Tibial nerve (tissue), 4 donors: ENCODE data around the gene COL6A3. TPM values are rescaled to one million over a fixed set of nuclear protein-coding genes. Genes with fewer than 3 reads are reported as not detected.

ENCODE experiments used
- DNase-seq, 2 donors: peaks; one replicate each; pipeline ENCODE4 v3.0.0-alpha.2; 2019; ENCODE audit warnings: low spot score in 2 of 2
- H3K27ac ChIP-seq, 4 donors: fragments of 200-600 bp; sonication (generic) in 3 of 4; one replicate each; pipeline ENCODE4 v1.5.1; 2017 to 2019; ENCODE audit warnings: mild to moderate bottlenecking in 1 of 4
- H3K27me3 ChIP-seq, 2 donors: fragments of 200-600 bp; sonication (generic) in 1 of 2; one replicate each; pipeline versions ENCODE4 v1.5.1 to v1.6.0; 2017 to 2019
- H3K36me3 ChIP-seq, 3 donors: fragments of 200-600 bp; sonication (generic); one replicate each; pipeline ENCODE4 v1.5.1; 2018 to 2019
- H3K4me1 ChIP-seq, 4 donors: fragments of 200-600 bp; sonication (generic) in 3 of 4; one replicate each; pipeline ENCODE4 v1.5.1; 2017 to 2019
- H3K4me3 ChIP-seq, 4 donors: fragments of 200-600 bp; sonication (generic) in 3 of 4; one replicate each; pipeline ENCODE4 v1.5.1; 2017 to 2019; ENCODE audit warnings: mild to moderate bottlenecking in 1 of 4, moderate library complexity in 1 of 4
- H3K9me3 ChIP-seq, 4 donors: fragments of 200-600 bp; sonication (generic) in 3 of 4; one replicate each; pipeline ENCODE4 v1.5.1; 2017 to 2019
- CTCF ChIP-seq, 5 experiments: fragments of 200-600 bp in 3 of 5; fragments of 450-650 bp in 2 of 5; sonication (generic) in 3 of 5; IDR thresholded peaks; one replicate each; pipeline ENCODE4 v1.5.1; 2016 to 2019; ENCODE audit warnings: antibody characterized with exemption in 5 of 5, mild to moderate bottlenecking in 3 of 5, moderate library complexity in 2 of 5
- EP300 ChIP-seq, 2 donors: sonication (generic); formaldehyde crosslinking; IDR thresholded peaks; one replicate each; pipeline ENCODE4 v1.6.1; 2017; ENCODE audit warnings: antibody characterized with exemption in 2 of 2, mild to moderate bottlenecking in 1 of 2
- POLR2A ChIP-seq, 2 donors: fragments of 450-650 bp; IDR thresholded peaks; one replicate each; pipeline ENCODE4 v1.6.1; 2017; ENCODE audit warnings: antibody characterized with exemption in 2 of 2, mild to moderate bottlenecking in 2 of 2, moderate library complexity in 2 of 2
- WGBS, 2 donors: methylation state at CpG; one replicate each; pipeline ENCODE4 v1.1.5; 2018; 5-methylcytosine and 5-hydroxymethylcytosine counted together
- total RNA-seq, 4 donors: library from RNA; depleted of rRNA; stranded (reverse); fragments of >200 nt; gene quantifications; one replicate each; pipeline ENCODE4 v1.1.0, GENCODE V29; 2016

COL6A3 gene
- total RNA-seq, 4 donors from 2014 or later = 228 to 558 (median 364) TPM

GRCh38 chr2:237297421-237298150 is 116.4 kb downstream of the COL6A3 start:
- Histone ChIP-seq H3K4me1 (peaks cover 0 to 28% (median 0%) of the 10 kb centered on the region in 4 donors), H3K9me3 (peaks cover 0 to 4% (median 1%) of the 10 kb centered on the region in 4 donors), H3K27me3 (no peaks in the 10 kb centered on the region), H3K27ac (peak overlapping the region in 2 of 4 donors; percentile 20 to 77), H3K36me3 (no peaks in the 10 kb centered on the region), H3K4me3 (no peak overlapping the region)
- WGBS, 2 donors = 69 to 74% methylated on average over 6 of the region's 6 CpGs
- no peak for DNase-seq
- TF ChIP-seq EP300 (IDR thresholded peaks at IDR 0.05) = no peak
- TF ChIP-seq CTCF (IDR thresholded peaks at IDR 0.05) = no peak
- TF ChIP-seq POLR2A (IDR thresholded peaks at IDR 0.05) = no peak

DNA sequence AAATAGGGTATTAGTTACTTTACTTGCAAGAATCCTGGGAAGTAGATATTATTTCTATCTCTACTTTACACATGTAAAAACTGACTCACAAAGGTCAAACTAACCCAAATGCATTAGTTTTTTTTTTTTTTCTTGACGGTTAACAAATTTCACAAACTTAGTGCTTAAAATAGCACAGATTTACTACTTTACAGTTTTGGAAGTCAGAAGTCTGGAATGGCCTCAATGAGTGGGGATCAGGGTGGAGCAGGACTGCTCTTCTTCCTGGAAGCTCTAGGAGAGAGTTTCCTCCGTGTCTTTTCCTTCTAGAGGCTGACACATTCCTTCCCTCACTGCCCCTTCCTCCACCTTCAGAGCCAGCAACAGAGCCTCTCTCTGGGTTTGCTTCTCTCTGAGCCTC is 117.2 kb downstream of the COL6A3 start:
- TF ChIP-seq EP300 (IDR thresholded peaks at IDR 0.05) (no peak), POLR2A (IDR thresholded peaks at IDR 0.05) (no peak), CTCF (IDR thresholded peaks at IDR 0.05) (no peak)
- H3K27me3 ChIP-seq = no peaks in the 10 kb centered on the region
- WGBS, 2 donors = 23 to 32% methylated on average over 2 of the region's 2 CpGs
- no peaks in the 10 kb centered on the region for H3K36me3 ChIP-seq
- H3K4me1 ChIP-seq = peaks cover 0 to 34% (median 1%) of the 10 kb centered on the region in 4 donors
- no peak for DNase-seq
- H3K27ac ChIP-seq = peak overlapping the region in 2 of 4 donors; percentile 20 to 77
- peaks cover 0 to 6% (median 1%) of the 10 kb centered on the region in 4 donors for H3K9me3 ChIP-seq
- H3K4me3 ChIP-seq = no peak overlapping the region

DNA sequence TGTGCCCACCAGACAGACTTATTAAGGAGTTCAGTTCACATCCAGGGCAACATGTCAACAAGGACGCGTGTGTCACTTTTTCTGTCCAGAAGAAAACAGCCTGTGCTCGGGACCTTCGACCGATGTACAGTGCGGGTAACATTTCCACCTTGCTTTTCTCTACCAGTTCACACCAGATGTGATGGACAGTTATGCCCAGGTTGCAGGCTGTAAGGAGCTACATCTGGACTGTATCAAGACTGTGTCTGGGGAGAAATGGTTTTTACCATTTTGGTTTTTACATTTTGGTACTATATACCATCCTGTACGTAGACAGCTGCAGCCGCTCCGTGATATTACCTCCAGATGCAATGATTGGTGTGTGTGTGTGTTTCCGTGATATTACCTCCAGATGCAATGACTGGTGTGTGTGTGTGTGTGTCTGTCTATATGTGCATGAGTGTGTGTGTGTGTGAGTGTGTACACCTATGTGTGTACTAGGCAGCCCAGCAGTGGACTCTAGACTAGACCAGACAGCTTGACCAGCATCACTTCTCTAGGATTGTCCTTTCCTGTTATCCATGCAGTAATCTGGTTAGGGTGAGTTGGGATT is 118.0 kb downstream of the COL6A3 start:
- TF ChIP-seq EP300 (IDR thresholded peaks at IDR 0.05) = no peak
- TF ChIP-seq CTCF (IDR thresholded peaks at IDR 0.05) = no peak
- no peak for TF ChIP-seq POLR2A (IDR thresholded peaks at IDR 0.05)
- peaks cover 0 to 41% (median 5%) of the 10 kb centered on the region in 4 donors for H3K4me1 ChIP-seq

GRCh38 chr2:237294460-237294859 is 119.5 kb downstream of the COL6A3 start:
- 97 to 100% methylated on average over 1 of the region's 1 CpG for WGBS, 2 donors
- TF ChIP-seq POLR2A (IDR thresholded peaks at IDR 0.05) (no peak), EP300 (IDR thresholded peaks at IDR 0.05) (no peak), CTCF (IDR thresholded peaks at IDR 0.05) (no peak)

More for the DNA sequence above, 118.0 kb downstream of the COL6A3 start:
- no peak for DNase-seq
- peaks cover 0 to 6% (median 1%) of the 10 kb centered on the region in 4 donors for H3K9me3 ChIP-seq
- H3K4me3 ChIP-seq = no peak overlapping the region
- 63 to 76% methylated on average over 10 of the region's 10 CpGs for WGBS, 2 donors
- H3K36me3 ChIP-seq = no peaks in the 10 kb centered on the region
- no peaks in the 10 kb centered on the region for H3K27me3 ChIP-seq
- H3K27ac ChIP-seq = peak overlapping the region in 1 of 4 donors; percentile 50

DNA sequence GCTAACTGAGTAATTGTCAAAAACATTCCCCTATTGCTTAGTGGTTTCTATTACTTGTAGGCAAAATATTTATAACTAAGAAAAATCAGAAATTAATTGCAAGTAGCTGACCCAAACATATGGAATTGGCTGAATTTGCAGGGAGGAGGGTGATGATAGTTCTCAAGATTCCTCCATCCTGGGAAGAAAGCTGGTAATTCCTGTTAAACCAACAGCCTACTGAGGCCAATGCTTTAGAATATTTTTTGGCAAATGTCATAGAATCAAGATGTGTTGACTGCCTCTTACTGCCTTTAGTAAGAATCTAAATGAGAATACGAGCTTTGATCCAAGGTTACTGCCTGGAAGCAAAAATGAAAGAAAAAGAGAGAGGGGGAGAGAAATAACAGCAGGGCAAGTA is 120.0 kb downstream of the COL6A3 start:
- peak overlapping the region in 1 of 4 donors; percentile 47 for H3K27ac ChIP-seq
- WGBS, 2 donors = 63 to 71% methylated on average over 1 of the region's 1 CpG
- no peaks in the 10 kb centered on the region for H3K27me3 ChIP-seq
- DNase-seq = no peak
- no peak overlapping the region for H3K4me3 ChIP-seq
- peaks cover 0 to 6% (median 1%) of the 10 kb centered on the region in 4 donors for H3K9me3 ChIP-seq
- peaks cover 0 to 53% (median 13%) of the 10 kb centered on the region in 4 donors for H3K4me1 ChIP-seq
- H3K36me3 ChIP-seq = no peaks in the 10 kb centered on the region
- no peak for TF ChIP-seq CTCF (IDR thresholded peaks at IDR 0.05)
- no peak for TF ChIP-seq EP300 (IDR thresholded peaks at IDR 0.05)
- TF ChIP-seq POLR2A (IDR thresholded peaks at IDR 0.05) = no peak

More at GRCh38 chr2:237294460-237294859, 119.5 kb downstream of the COL6A3 start:
- Histone ChIP-seq H3K27me3 (no peaks in the 10 kb centered on the region), H3K36me3 (no peaks in the 10 kb centered on the region), H3K4me3 (no peak overlapping the region), H3K27ac (peak overlapping the region in 1 of 4 donors; percentile 47), H3K9me3 (peaks cover 0 to 6% (median 1%) of the 10 kb centered on the region in 4 donors), H3K4me1 (peaks cover 0 to 53% (median 13%) of the 10 kb centered on the region in 4 donors)
- DNase-seq = no peak
